ENCODE data around the gene GAS2.
"Not testable (repeated sequence)": the region's sequence is repeated elsewhere in the genome, so short reads cannot be mapped to it uniquely, and the experiment has no call there.

The GAS2 gene

GRCh38 chr11:22633354-22633902 lies 33.0 kb upstream of the GAS2 start:
- H3K27me3 ChIP-seq (replicated peaks in 2 of 5; ENCODE audit: control insufficient read depth in 4 of 5, insufficient read depth in 5 of 5, low read length in 4 of 5) = no peaks in the 10 kb centered on the region
- no peak for DNase-seq
- H3K4me1 ChIP-seq (ENCODE audit: control extremely low read depth in 1 of 4, control insufficient read depth in 4 of 4, insufficient read depth in 4 of 4, low read length in 3 of 4) = no peaks in the 10 kb centered on the region
- H3K27ac ChIP-seq (ENCODE audit: insufficient read depth in 1 of 2, low read depth in 1 of 2, low read length in 2 of 2, poor library complexity in 1 of 2, severe bottlenecking in 2 of 2) = no peak overlapping the region
- H3K36me3 ChIP-seq (ENCODE audit: control insufficient read depth in 4 of 4, insufficient read depth in 4 of 4, low read length in 3 of 4) = peaks cover 0 to 1% (median 0%) of the 10 kb centered on the region in 4 experiments
- ChIA-PET CTCF (interaction anchor here (0.9 kb wide), 1 partner anchor 13 kb away, joined by 3 read pairs; no protein-coding TSS in a partner anchor), POLR2A (no interaction called here)
- H3K9me3 ChIP-seq (ENCODE audit: control extremely low read depth in 1 of 5, control insufficient read depth in 4 of 5, insufficient read depth in 2 of 5, low read depth in 1 of 5, low read length in 4 of 5) = no peaks in the 10 kb centered on the region
- H3K4me3 ChIP-seq (ENCODE audit: control insufficient read depth in 1 of 7, extremely low read depth in 1 of 7, insufficient read depth in 4 of 7, low read depth in 2 of 7, low read length in 6 of 7) = no peak overlapping the region

GRCh38 chr11:22634897-22635629 lies 31.3 kb upstream of the GAS2 start:
- Histone ChIP-seq H3K4me3 (ENCODE audit: control insufficient read depth in 1 of 7, extremely low read depth in 1 of 7, insufficient read depth in 4 of 7, low read depth in 2 of 7, low read length in 6 of 7) (no peak overlapping the region), H3K4me1 (ENCODE audit: control extremely low read depth in 1 of 4, control insufficient read depth in 4 of 4, insufficient read depth in 4 of 4, low read length in 3 of 4) (no peaks in the 10 kb centered on the region), H3K27me3 (replicated peaks in 2 of 5; ENCODE audit: control insufficient read depth in 4 of 5, insufficient read depth in 5 of 5, low read length in 4 of 5) (no peaks in the 10 kb centered on the region), H3K36me3 (ENCODE audit: control insufficient read depth in 4 of 4, insufficient read depth in 4 of 4, low read length in 3 of 4) (peaks cover 0 to 1% (median 0%) of the 10 kb centered on the region in 4 experiments), H3K9me3 (ENCODE audit: control extremely low read depth in 1 of 5, control insufficient read depth in 4 of 5, insufficient read depth in 2 of 5, low read depth in 1 of 5, low read length in 4 of 5) (no peaks in the 10 kb centered on the region), H3K27ac (ENCODE audit: insufficient read depth in 1 of 2, low read depth in 1 of 2, low read length in 2 of 2, poor library complexity in 1 of 2, severe bottlenecking in 2 of 2) (no peak overlapping the region)
- 100% methylated on average over 3 of the region's 3 CpGs for WGBS (ENCODE audit: insufficient coverage)
- no peak for DNase-seq
- CTCF ChIA-PET = no interaction called here
- POLR2A ChIA-PET = no interaction called here

GRCh38 chr11:22635689-22636088 lies 30.7 kb upstream of the GAS2 start:
- Histone ChIP-seq H3K27ac (ENCODE audit: insufficient read depth in 1 of 2, low read depth in 1 of 2, low read length in 2 of 2, poor library complexity in 1 of 2, severe bottlenecking in 2 of 2) (no peak overlapping the region), H3K4me1 (ENCODE audit: control extremely low read depth in 1 of 4, control insufficient read depth in 4 of 4, insufficient read depth in 4 of 4, low read length in 3 of 4) (no peaks in the 10 kb centered on the region), H3K36me3 (ENCODE audit: control insufficient read depth in 4 of 4, insufficient read depth in 4 of 4, low read length in 3 of 4) (peaks cover 0 to 1% (median 0%) of the 10 kb centered on the region in 4 experiments), H3K4me3 (ENCODE audit: control insufficient read depth in 1 of 7, extremely low read depth in 1 of 7, insufficient read depth in 4 of 7, low read depth in 2 of 7, low read length in 6 of 7) (no peak overlapping the region), H3K27me3 (replicated peaks in 2 of 5; ENCODE audit: control insufficient read depth in 4 of 5, insufficient read depth in 5 of 5, low read length in 4 of 5) (no peaks in the 10 kb centered on the region), H3K9me3 (ENCODE audit: control extremely low read depth in 1 of 5, control insufficient read depth in 4 of 5, insufficient read depth in 2 of 5, low read depth in 1 of 5, low read length in 4 of 5) (no peaks in the 10 kb centered on the region)
- POLR2A ChIA-PET = no interaction called here
- no CpG with 5 or more reads among the region's 1 CpG for whole genome bisulfite sequencing (ENCODE audit: insufficient coverage)
- CTCF ChIA-PET = no interaction called here
- no peak for DNase-seq

- POLR2A ChIA-PET = no interaction called here
- CTCF ChIA-PET = no interaction called here
- no CpG with 5 or more reads among the region's 2 CpGs for WGBS (ENCODE audit: insufficient coverage)
Observed at GRCh38 chr11:22640862-22641261, 25.5 kb upstream of the GAS2 start.

GRCh38 chr11:22641559-22641958 lies 24.9 kb upstream of the GAS2 start:
- Histone ChIP-seq H3K4me1 (ENCODE audit: control extremely low read depth in 1 of 4, control insufficient read depth in 4 of 4, insufficient read depth in 4 of 4, low read length in 3 of 4) (no peaks in the 10 kb centered on the region), H3K36me3 (ENCODE audit: control insufficient read depth in 4 of 4, insufficient read depth in 4 of 4, low read length in 3 of 4) (no peaks in the 10 kb centered on the region), H3K27ac (ENCODE audit: insufficient read depth in 1 of 2, low read depth in 1 of 2, low read length in 2 of 2, poor library complexity in 1 of 2, severe bottlenecking in 2 of 2) (no peak overlapping the region), H3K9me3 (ENCODE audit: control extremely low read depth in 1 of 5, control insufficient read depth in 4 of 5, insufficient read depth in 2 of 5, low read depth in 1 of 5, low read length in 4 of 5) (no peaks in the 10 kb centered on the region), H3K27me3 (replicated peaks in 2 of 5; ENCODE audit: control insufficient read depth in 4 of 5, insufficient read depth in 5 of 5, low read length in 4 of 5) (no peaks in the 10 kb centered on the region), H3K4me3 (ENCODE audit: control insufficient read depth in 1 of 7, extremely low read depth in 1 of 7, insufficient read depth in 4 of 7, low read depth in 2 of 7, low read length in 6 of 7) (no peak overlapping the region)
- DNase-seq = no peak
- ChIA-PET POLR2A (no interaction called here), CTCF (no interaction called here)

More at GRCh38 chr11:22640862-22641261, 25.5 kb upstream of the GAS2 start:
- Histone ChIP-seq H3K4me1 (ENCODE audit: control extremely low read depth in 1 of 4, control insufficient read depth in 4 of 4, insufficient read depth in 4 of 4, low read length in 3 of 4) (no peaks in the 10 kb centered on the region), H3K27me3 (replicated peaks in 2 of 5; ENCODE audit: control insufficient read depth in 4 of 5, insufficient read depth in 5 of 5, low read length in 4 of 5) (no peaks in the 10 kb centered on the region), H3K36me3 (ENCODE audit: control insufficient read depth in 4 of 4, insufficient read depth in 4 of 4, low read length in 3 of 4) (no peaks in the 10 kb centered on the region), H3K27ac (ENCODE audit: insufficient read depth in 1 of 2, low read depth in 1 of 2, low read length in 2 of 2, poor library complexity in 1 of 2, severe bottlenecking in 2 of 2) (no peak overlapping the region), H3K4me3 (ENCODE audit: control insufficient read depth in 1 of 7, extremely low read depth in 1 of 7, insufficient read depth in 4 of 7, low read depth in 2 of 7, low read length in 6 of 7) (no peak overlapping the region), H3K9me3 (ENCODE audit: control extremely low read depth in 1 of 5, control insufficient read depth in 4 of 5, insufficient read depth in 2 of 5, low read depth in 1 of 5, low read length in 4 of 5) (no peaks in the 10 kb centered on the region)
- DNase-seq = no peak

GRCh38 chr11:22652346-22652745 lies 14.1 kb upstream of the GAS2 start:
- H3K27ac ChIP-seq (ENCODE audit: insufficient read depth in 1 of 2, low read depth in 1 of 2, low read length in 2 of 2, poor library complexity in 1 of 2, severe bottlenecking in 2 of 2); POLR2A ChIA-PET; H3K27me3 ChIP-seq (replicated peaks in 2 of 5; ENCODE audit: control insufficient read depth in 4 of 5, insufficient read depth in 5 of 5, low read length in 4 of 5); CTCF ChIA-PET; H3K4me3 ChIP-seq (ENCODE audit: control insufficient read depth in 1 of 7, extremely low read depth in 1 of 7, insufficient read depth in 4 of 7, low read depth in 2 of 7, low read length in 6 of 7); H3K36me3 ChIP-seq (ENCODE audit: control insufficient read depth in 4 of 4, insufficient read depth in 4 of 4, low read length in 3 of 4); H3K9me3 ChIP-seq (ENCODE audit: control extremely low read depth in 1 of 5, control insufficient read depth in 4 of 5, insufficient read depth in 2 of 5, low read depth in 1 of 5, low read length in 4 of 5); H3K4me1 ChIP-seq (ENCODE audit: control extremely low read depth in 1 of 4, control insufficient read depth in 4 of 4, insufficient read depth in 4 of 4, low read length in 3 of 4); DNase-seq: not testable (repeated sequence)
- 86% methylated on average over 7 of the region's 15 CpGs for WGBS (ENCODE audit: insufficient coverage)

- DNase-seq = no peak
- H3K27ac ChIP-seq (ENCODE audit: insufficient read depth in 1 of 2, low read depth in 1 of 2, low read length in 2 of 2, poor library complexity in 1 of 2, severe bottlenecking in 2 of 2) = no peak overlapping the region
- no peaks in the 10 kb centered on the region for H3K27me3 ChIP-seq (replicated peaks in 2 of 5; ENCODE audit: control insufficient read depth in 4 of 5, insufficient read depth in 5 of 5, low read length in 4 of 5)
- H3K36me3 ChIP-seq (ENCODE audit: control insufficient read depth in 4 of 4, insufficient read depth in 4 of 4, low read length in 3 of 4) = no peaks in the 10 kb centered on the region
- ChIA-PET CTCF (no interaction called here), POLR2A (no interaction called here)
- H3K4me1 ChIP-seq (ENCODE audit: control extremely low read depth in 1 of 4, control insufficient read depth in 4 of 4, insufficient read depth in 4 of 4, low read length in 3 of 4) = peaks cover 0 to 8% (median 4%) of the 10 kb centered on the region in 4 experiments
- no peaks in the 10 kb centered on the region for H3K9me3 ChIP-seq (ENCODE audit: control extremely low read depth in 1 of 5, control insufficient read depth in 4 of 5, insufficient read depth in 2 of 5, low read depth in 1 of 5, low read length in 4 of 5)
- H3K4me3 ChIP-seq (ENCODE audit: control insufficient read depth in 1 of 7, extremely low read depth in 1 of 7, insufficient read depth in 4 of 7, low read depth in 2 of 7, low read length in 6 of 7) = no peak overlapping the region
Observed at GRCh38 chr11:22656130-22656529, 10.3 kb upstream of the GAS2 start.
